Left ventricle myocardium superior (tissue), 1 donor: Measurements from ENCODE around the gene TCERG1L. TPM values are rescaled to one million over a fixed set of nuclear protein-coding genes. Genes with fewer than 3 reads are reported as not detected.
"Not testable (repeated sequence)": the region's sequence is repeated elsewhere in the genome, so short reads cannot be mapped to it uniquely, and the experiment has no call there.

Experiments used
- ATAC-seq: fragments of 200-7000 bp; cut with Tn5 transposase; one replicate; pipeline ENCODE4 v1.9.1; 2020; ENCODE audit warnings: mild to moderate bottlenecking, moderate library complexity
- DNase-seq: peaks from one replicate; pipeline ENCODE4 v3.0.0-alpha.2; 2020
- intact Hi-C: fragments of 100-400 bp; cut with micrococcal nuclease; formaldehyde crosslinking; loops from one replicate; pipeline ENCODE4 v1.11.0; 2022
- long read RNA-seq: library from polyadenylated mRNA; unstranded; transcript quantifications from one replicate; pipeline ENCODE4 v2.0.0, GENCODE V29; 2021
- total RNA-seq: library from RNA; stranded (reverse); fragmentation: NEBNext Ultra II Directional; extraction: Animal tissue kit (Norgen Biotek cat#: 25700); gene quantifications from one replicate; pipeline ENCODE4 v1.2.1, GENCODE V29; 2021
- donor health status: DM: no; HTN: yes; CAD: no; lungs with severe emphysema.

The TCERG1L gene, protein sequence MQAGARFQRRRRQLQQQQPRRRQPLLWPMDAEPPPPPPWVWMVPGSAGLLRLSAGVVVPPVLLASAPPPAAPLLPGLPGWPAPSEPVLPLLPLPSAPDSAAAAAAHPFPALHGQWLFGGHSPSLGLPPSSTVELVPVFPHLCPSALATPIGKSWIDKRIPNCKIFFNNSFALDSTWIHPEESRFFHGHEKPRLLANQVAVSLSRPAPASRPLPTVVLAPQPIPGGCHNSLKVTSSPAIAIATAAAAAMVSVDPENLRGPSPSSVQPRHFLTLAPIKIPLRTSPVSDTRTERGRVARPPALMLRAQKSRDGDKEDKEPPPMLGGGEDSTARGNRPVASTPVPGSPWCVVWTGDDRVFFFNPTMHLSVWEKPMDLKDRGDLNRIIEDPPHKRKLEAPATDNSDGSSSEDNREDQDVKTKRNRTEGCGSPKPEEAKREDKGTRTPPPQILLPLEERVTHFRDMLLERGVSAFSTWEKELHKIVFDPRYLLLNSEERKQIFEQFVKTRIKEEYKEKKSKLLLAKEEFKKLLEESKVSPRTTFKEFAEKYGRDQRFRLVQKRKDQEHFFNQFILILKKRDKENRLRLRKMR
- not detected for total RNA-seq
- long read RNA-seq, result 0 reads

DNA sequence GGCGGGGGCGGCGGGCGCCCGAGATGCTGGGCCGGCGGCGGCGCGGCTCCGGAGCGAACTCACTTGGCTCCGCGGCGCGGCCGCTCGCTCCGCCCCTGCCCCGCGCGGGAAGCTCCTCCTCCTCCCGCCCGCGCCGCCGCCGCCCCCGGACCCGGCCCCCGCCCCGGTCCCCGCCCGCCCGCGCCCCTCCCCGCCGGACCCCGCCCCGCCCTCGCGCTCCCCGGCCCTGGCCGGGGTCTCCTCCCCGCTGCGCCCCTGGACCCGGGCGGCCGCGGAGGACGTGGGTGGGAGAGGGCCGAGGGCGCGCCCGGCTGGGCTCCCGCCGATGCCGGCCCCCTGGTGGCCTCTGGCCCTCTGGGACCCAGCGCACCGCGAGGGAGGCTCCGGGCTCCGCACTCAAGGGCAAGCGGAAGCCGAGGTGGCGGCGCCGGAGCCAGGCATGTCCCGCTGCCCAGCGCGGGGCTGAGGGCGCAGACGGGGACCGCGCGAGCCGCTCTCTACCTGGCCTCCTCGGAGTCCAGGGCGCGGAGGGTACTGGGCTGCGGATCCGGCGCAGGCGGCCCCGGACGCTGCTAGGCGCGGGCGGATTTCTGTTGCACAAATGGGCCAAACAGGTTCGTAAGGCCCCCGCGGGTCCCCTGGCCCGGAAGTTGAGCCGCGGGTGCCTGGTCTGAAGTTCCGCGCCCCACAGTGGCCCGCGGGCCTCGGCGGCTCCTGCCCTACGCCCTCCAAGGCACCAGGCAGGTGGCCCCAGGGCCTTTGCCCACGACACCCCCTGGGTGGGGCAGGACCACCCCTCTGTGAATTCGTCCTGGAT is at the start of gene TCERG1L:
Gene TCERG1L, minus strand, starts transcription at position 61 of the 817 bp plus-strand sequence. CDS start 86 bp downstream, outside the sequence.
- no peak for DNase-seq
- intact Hi-C loops, result no loop called here
- ATAC-seq, result no peak

DNA sequence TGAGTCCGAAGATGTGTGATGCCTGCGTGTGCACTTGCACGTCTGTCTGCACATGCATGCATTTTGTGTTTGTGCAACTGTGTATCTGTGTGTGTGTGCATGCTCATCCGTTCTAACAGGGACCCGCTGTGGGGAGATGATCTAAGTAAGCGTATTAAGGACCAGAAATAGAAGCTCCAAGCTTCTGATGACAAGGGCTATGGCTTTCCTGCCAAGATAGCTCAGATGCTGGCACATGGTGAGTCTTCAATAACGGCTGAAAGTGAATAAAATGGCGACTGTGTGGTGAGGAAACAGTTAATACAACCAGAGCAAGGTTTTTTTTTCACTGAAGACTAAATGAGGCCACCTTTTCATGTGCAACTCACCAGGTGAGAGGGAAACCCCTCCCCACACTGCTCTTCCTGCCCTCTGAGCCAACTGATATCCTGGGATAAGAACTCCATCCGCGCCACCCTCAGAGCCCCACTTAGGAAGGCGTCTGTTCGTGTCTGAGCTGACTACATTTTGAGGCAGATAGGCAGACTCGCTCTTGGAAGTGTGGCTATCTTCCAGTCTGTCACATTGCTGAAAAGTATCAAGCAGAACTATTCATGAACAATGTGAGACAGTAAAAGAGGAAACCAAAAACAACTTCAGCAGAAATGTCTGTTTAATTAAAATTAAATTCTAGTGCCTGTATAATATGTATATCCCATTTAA is 47.4 kb upstream of the TCERG1L start:
- DNase-seq (no peak), ATAC-seq (no peak)
- intact Hi-C loops, result no loop called here

- intact Hi-C loops, result no loop called here
- DNase-seq (no peak), ATAC-seq (no peak)
Observed at GRCh38 chr10:131356442-131356841, 44.9 kb upstream of the TCERG1L start.

- DNase-seq, result no peak
- ATAC-seq, result no peak
- intact Hi-C loops, result no loop called here
Observed at GRCh38 chr10:131355881-131356280, 44.4 kb upstream of the TCERG1L start.

- DNase-seq (no peak), ATAC-seq (no peak)
- intact Hi-C loops, result no loop called here
Observed at GRCh38 chr10:131355056-131355455, 43.5 kb upstream of the TCERG1L start.

DNA sequence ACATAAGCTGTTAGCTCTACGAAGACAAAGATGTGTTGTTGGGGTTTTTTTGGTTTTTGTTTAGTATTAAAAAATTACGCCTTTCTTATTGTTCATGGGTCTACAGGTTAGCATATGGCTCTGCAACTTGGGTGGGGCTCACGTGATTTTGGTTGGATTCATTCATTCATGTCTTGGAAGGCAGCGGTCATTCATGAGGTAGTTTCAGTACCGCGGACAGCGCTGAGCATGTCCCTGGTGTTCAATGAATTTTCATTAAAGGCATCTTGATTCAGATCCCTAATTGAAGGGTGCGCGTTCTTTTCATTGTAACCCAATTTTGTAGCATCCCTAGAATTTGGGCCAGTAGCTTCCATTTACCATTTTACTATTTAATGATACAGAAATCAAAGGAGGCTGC is 42.9 kb upstream of the TCERG1L start:
- DNase-seq (no peak), ATAC-seq (no peak)
- intact Hi-C loops, result no loop called here

- ATAC-seq, result no peak
- intact Hi-C loops, result no loop called here
- DNase-seq, result no peak
Observed at GRCh38 chr10:131352765-131353290, 41.3 kb upstream of the TCERG1L start.

GRCh38 chr10:131350660-131351059 is 39.1 kb upstream of the TCERG1L start:
- DNase-seq (no peak), ATAC-seq (no peak)
- intact Hi-C loops, result no loop called here

- ATAC-seq, result no peak
- no peak for DNase-seq
- intact Hi-C loops, result no loop called here
Observed at GRCh38 chr10:131350245-131350644, 38.7 kb upstream of the TCERG1L start.

- intact Hi-C loops, result no loop called here
- no peak for DNase-seq
- no peak for ATAC-seq
Observed at GRCh38 chr10:131346456-131346855, 34.9 kb upstream of the TCERG1L start.

DNA sequence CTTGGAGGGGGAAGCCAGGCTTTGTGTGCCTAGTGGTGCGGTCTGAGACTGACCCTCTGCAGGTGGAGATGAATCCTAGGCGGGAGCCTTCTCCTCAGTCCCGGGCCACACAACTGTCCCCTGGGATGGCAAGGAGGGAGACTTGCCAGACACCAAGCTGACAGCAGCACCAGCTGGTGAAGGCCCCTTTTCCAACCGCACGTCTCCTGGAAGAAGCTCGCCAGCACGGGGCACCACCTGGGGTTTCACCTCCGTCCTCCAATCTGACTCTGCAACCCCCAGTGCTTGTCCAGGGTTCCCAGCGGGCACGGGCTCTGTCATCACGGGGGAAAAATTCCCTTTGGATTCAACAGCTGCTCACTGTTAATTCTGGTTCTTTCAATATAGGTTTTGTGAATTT is 34.2 kb upstream of the TCERG1L start:
- intact Hi-C loops, result no loop called here
- ATAC-seq, result no peak
- DNase-seq, result no peak

- intact Hi-C loops, result no loop called here
- no peak for DNase-seq
- no peak for ATAC-seq
Observed at GRCh38 chr10:131344747-131345146, 33.2 kb upstream of the TCERG1L start.

- intact Hi-C loops, result no loop called here
- no peak for DNase-seq
- ATAC-seq, result no peak
Observed at GRCh38 chr10:131337741-131338140, 26.2 kb upstream of the TCERG1L start.

DNA sequence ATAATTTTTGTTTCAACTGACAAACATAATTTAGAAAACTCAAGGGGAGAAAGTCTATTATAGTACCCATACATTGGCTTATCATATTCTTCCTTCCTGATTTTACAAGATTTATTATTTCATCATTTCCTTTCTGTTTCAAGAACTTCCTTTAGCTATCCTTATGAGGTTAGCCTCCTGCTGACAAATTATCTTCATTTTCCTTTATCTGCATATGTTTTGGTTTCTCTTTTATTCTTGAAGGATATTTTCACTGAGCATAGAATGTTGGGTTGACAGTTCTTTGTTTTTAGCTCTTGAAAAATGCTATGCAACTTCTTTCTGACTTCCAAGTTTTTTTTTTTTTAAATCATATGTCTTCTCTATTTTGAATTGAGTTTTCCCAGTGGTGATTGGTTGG is 21.3 kb upstream of the TCERG1L start:
- DNase-seq, result no peak
- intact Hi-C loops, result no loop called here
- no peak for ATAC-seq

DNA sequence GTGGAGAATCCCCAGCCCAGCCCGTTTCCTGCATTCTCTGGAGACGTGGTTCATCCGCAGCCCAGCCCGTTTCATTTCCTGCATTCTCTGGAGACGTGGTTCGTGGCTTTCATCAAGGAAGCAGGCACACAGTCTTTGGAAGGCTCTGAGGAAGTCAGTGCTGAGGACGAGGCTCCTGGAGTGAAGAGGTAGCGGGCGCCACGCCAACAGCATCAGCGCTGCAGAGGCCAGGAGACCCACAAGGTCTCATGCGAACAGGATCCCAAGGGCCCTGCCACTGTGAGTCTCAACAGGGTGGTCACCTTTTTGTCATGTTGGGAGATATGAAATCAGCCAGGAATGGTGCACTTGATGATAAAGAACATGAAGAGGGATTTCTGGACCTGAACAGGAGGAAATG is 12.4 kb upstream of the TCERG1L start:
- no peak for DNase-seq

DNA sequence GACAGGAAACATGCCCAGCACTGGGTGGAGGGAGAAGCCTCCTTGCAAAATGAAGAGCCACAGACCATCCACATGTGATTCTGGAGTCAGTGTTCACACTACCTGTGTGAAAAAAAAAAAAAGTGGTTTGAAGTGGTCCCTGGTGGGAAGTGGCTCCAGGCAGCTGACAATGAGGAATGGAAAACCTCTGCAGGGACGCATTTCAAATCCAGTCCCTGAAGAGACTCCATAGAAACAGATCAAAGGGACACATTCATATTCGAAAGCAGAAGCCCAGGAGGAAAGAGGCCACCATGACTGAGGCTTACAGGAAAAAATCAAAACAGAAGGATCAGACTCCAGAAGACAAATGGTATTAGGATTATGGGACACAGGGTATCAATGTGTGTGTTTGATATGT is 11.5 kb upstream of the TCERG1L start:
- intact Hi-C loops, result no loop called here
- DNase-seq (no peak), ATAC-seq (no peak)

More for the DNA sequence above, 12.4 kb upstream of the TCERG1L start:
- no peak for ATAC-seq
- intact Hi-C loops, result no loop called here

DNA sequence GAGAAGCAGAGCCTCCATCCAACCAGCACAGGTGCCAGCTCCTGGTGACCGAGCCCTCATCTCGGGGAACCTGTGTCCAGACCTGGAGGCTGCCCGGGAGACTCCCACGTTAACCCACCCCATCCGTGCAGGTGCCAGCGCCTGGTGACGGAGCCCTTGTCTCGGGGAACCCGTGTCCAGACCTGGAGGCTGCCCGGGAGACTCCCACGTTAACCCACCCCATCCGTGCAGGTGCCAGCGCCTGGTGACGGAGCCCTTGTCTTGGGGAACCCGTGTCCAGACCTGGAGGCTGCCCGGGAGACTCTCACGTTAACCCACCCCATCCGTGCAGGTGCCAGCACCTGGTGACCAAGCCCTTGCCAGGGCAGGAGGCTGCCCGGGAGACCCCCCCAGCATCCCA is 11.1 kb upstream of the TCERG1L start:
- DNase-seq, intact Hi-C loops, ATAC-seq: not testable (repeated sequence)

- intact Hi-C loops, result no loop called here
- no peak for DNase-seq
- no peak for ATAC-seq
Observed at GRCh38 chr10:131320860-131321604, 9.5 kb upstream of the TCERG1L start.

DNA sequence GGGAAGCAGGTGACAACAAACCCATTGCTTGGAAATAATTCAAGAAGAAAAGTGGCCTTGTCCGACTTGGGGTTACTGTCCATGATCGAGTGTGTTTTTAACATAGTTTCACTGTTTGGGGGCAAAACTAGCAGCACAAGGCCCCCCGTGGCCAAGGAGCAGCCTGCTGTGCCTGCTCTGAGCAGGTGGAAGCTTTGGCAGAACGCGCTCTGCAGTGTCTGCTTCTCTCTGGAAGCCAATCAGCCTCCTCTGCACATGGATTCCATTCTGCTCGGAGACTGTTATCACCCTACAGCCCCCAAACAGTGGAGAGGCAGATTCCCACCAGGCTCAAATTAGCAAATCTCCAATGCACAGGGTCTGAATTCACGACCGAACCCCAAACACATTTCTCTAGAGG is 7.3 kb upstream of the TCERG1L start:
- intact Hi-C loops, result no loop called here
- ATAC-seq (no peak), DNase-seq (no peak)
